GM12874 (cell line): ENCODE measurements around the gene MTMR3.

ENCODE experiments used
- CTCF ChIP-seq: IDR thresholded peaks from 2 replicates; pipeline ENCODE4 v1.5.1; 2011; ENCODE audit warnings: low read depth, mild to moderate bottlenecking, control low read depth, low read length, moderate library complexity; ENCODE audit not compliant: insufficient read depth

MTMR3 gene

DNA sequence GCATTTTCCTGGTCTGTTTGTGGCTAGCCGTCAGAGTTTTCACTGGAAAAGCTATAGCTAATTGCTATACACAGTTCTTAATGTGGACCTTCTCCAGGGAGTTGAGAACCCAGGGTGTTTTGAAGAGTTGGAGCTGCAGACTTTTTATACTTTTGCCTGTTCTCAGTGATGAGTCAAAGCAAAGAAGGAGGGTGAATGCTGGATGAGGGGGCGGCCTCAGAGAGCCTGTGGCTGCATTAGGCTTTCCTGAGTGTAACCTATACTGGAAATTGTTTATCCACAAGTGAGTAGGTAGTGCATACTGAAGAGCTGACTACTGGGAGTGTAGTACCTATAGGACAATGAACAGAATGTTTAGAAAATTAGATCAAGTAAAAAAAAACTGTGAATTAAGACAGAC, 117.6 kb downstream of the MTMR3 start:
- no peak for TF ChIP-seq CTCF

- TF ChIP-seq CTCF, result no peak
These were observed 118.5 kb downstream of the MTMR3 start for GRCh38 chr22:30001459-30001858.

GRCh38 chr22:30002861-30003486, 120.0 kb downstream of the MTMR3 start:
- no peak for TF ChIP-seq CTCF

DNA sequence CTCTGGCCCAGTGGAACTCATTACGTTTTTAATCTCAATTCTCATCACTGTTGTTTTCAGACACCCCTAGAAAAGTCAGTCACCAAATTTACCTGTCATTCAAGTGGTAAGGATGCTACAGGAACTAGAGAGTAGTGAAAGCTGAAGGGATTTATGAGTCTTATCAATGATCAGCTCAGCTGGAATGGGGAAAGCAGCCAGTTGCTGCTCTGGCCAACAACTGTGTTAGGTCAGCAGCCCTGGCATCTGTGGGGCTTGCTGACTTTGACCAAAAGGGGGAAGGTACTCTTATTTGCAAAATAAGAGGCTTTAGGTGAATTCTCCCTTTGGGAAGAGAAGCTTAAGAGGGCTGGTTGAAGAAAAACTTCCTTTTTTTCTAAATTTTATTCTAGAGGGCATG, 121.1 kb downstream of the MTMR3 start:
- no peak for TF ChIP-seq CTCF

GRCh38 chr22:30004694-30005093, 121.7 kb downstream of the MTMR3 start:
- no peak for TF ChIP-seq CTCF

- peak; percentile 88 for TF ChIP-seq CTCF
These were observed 122.4 kb downstream of the MTMR3 start for GRCh38 chr22:30005213-30005857.

DNA sequence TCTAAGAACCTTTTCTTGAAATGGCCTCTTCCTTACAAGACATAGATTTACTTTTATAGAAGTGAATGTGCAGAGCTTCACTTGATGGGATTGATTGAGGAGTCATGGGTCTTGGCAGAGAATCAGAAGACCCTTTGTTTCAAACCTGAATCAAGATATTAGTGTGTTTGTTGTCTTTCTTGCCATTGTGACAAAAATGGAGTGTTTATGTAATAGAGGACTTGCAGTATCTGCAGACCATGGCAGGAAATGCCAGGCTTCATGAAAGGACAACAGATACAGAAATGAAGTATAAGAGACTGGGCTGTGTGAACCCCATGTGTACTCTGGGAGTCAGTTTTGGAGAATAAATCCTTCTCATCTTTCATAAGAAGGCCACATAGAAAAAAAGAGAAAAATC, 124.4 kb downstream of the MTMR3 start:
- no peak for TF ChIP-seq CTCF
